Measurements from ENCODE around the gene MKI67. TPM values are rescaled to one million over a fixed set of nuclear protein-coding genes. Genes with fewer than 3 reads are reported as not detected.

MKI67 gene
- total RNA-seq, 5 donors from 2014 or later (not counting 1 experiment from before 2014, with no cell fraction given), result 0.70 to 8.6 (median 1.8) TPM

GRCh38 chr10:128116851-128117615 is 9.2 kb downstream of the MKI67 start:
- no peak overlapping the region for H3K27ac ChIP-seq (ENCODE audit: low read length)
- CTCF ChIA-PET, result interaction anchor here in 1 of 2 donors (0.6 kb wide), 1 partner anchor 96 kb away, joined by 6 read pairs; no protein-coding TSS in a partner anchor
- H3K27me3 Mint-ChIP-seq, result peaks cover 0 to 9% of the 10 kb centered on the region in 2 donors
- peaks cover 0 to 13% (median 0%) of the 10 kb centered on the region in 3 donors for H3K4me1 Mint-ChIP-seq
- H3K36me3 ChIP-seq (ENCODE audit: control insufficient read depth in 2 of 2, extremely low read depth in 1 of 2, insufficient read depth in 1 of 2, low read length in 1 of 2), result no peaks in the 10 kb centered on the region
- H3K27ac Mint-ChIP-seq, result no peak overlapping the region
- no peaks in the 10 kb centered on the region for H3K27me3 ChIP-seq (replicated peaks in 1 of 2; ENCODE audit: control insufficient read depth in 2 of 2, extremely low read depth in 1 of 2, insufficient read depth in 2 of 2, low read length in 1 of 2)
- H3K4me3 Mint-ChIP-seq, result no peak overlapping the region
- DNase-seq (no peak), ATAC-seq (replicated peaks in 1 of 4) (no peak)
- no peaks in the 10 kb centered on the region for H3K36me3 Mint-ChIP-seq
- no peaks in the 10 kb centered on the region for H3K9me3 ChIP-seq
- H3K4me1 ChIP-seq (ENCODE audit: control insufficient read depth in 1 of 2, extremely low read depth in 1 of 2, insufficient read depth in 2 of 2, low read length in 2 of 2), result no peaks in the 10 kb centered on the region
- no peaks in the 10 kb centered on the region for H3K9me3 Mint-ChIP-seq
- WGBS (ENCODE audit: insufficient coverage), result 100% methylated on average over 2 of the region's 13 CpGs
- no peak overlapping the region for H3K4me3 ChIP-seq (ENCODE audit: control insufficient read depth in 1 of 2, extremely low read depth in 1 of 2, low read length in 1 of 2)
- POLR2A ChIA-PET, result no interaction called here

- Histone ChIP-seq H3K36me3 (ENCODE audit: control insufficient read depth in 2 of 2, extremely low read depth in 1 of 2, insufficient read depth in 1 of 2, low read length in 1 of 2) (no peaks in the 10 kb centered on the region), H3K4me3 (ENCODE audit: control insufficient read depth in 1 of 2, extremely low read depth in 1 of 2, low read length in 1 of 2) (no peak overlapping the region), H3K27me3 (replicated peaks in 1 of 2; ENCODE audit: control insufficient read depth in 2 of 2, extremely low read depth in 1 of 2, insufficient read depth in 2 of 2, low read length in 1 of 2) (no peaks in the 10 kb centered on the region), H3K4me1 (ENCODE audit: control insufficient read depth in 1 of 2, extremely low read depth in 1 of 2, insufficient read depth in 2 of 2, low read length in 2 of 2) (no peaks in the 10 kb centered on the region), H3K9me3 (no peaks in the 10 kb centered on the region), H3K27ac (ENCODE audit: low read length) (no peak overlapping the region)
- Mint-ChIP-seq H3K27ac (no peak overlapping the region), H3K9me3 (no peaks in the 10 kb centered on the region), H3K4me3 (no peak overlapping the region), H3K27me3 (peaks cover 0 to 8% of the 10 kb centered on the region in 2 donors), H3K36me3 (no peaks in the 10 kb centered on the region), H3K4me1 (peaks cover 0 to 9% (median 0%) of the 10 kb centered on the region in 3 donors)
- DNase-seq (no peak), ATAC-seq (replicated peaks in 1 of 4) (no peak)
- ChIA-PET CTCF (no interaction called here), POLR2A (no interaction called here)
- WGBS (ENCODE audit: insufficient coverage), result 100% methylated on average over 1 of the region's 4 CpGs
Measured at GRCh38 chr10:128116187-128116586, 10.0 kb downstream of the MKI67 start.

- H3K9me3 Mint-ChIP-seq, result no peaks in the 10 kb centered on the region
- H3K4me1 Mint-ChIP-seq, result peaks cover 0 to 2% (median 0%) of the 10 kb centered on the region in 3 donors
- no peaks in the 10 kb centered on the region for H3K27me3 ChIP-seq (replicated peaks in 1 of 2; ENCODE audit: control insufficient read depth in 2 of 2, extremely low read depth in 1 of 2, insufficient read depth in 2 of 2, low read length in 1 of 2)
- ATAC-seq (replicated peaks in 1 of 4) (no peak), DNase-seq (no peak)
- no peaks in the 10 kb centered on the region for H3K36me3 ChIP-seq (ENCODE audit: control insufficient read depth in 2 of 2, extremely low read depth in 1 of 2, insufficient read depth in 1 of 2, low read length in 1 of 2)
- ChIA-PET CTCF (no interaction called here), POLR2A (no interaction called here)
- H3K4me1 ChIP-seq (ENCODE audit: control insufficient read depth in 1 of 2, extremely low read depth in 1 of 2, insufficient read depth in 2 of 2, low read length in 2 of 2), result no peaks in the 10 kb centered on the region
- H3K4me3 ChIP-seq (ENCODE audit: control insufficient read depth in 1 of 2, extremely low read depth in 1 of 2, low read length in 1 of 2), result no peak overlapping the region
- H3K27ac Mint-ChIP-seq, result no peak overlapping the region
- H3K36me3 Mint-ChIP-seq, result no peaks in the 10 kb centered on the region
- no peak overlapping the region for H3K4me3 Mint-ChIP-seq
- no peaks in the 10 kb centered on the region for H3K9me3 ChIP-seq
- 98% methylated on average over 7 of the region's 8 CpGs for WGBS (ENCODE audit: insufficient coverage)
- peaks cover 0 to 3% of the 10 kb centered on the region in 2 donors for H3K27me3 Mint-ChIP-seq
- no peak overlapping the region for H3K27ac ChIP-seq (ENCODE audit: low read length)
Measured at GRCh38 chr10:128115356-128115755, 10.9 kb downstream of the MKI67 start.

- H3K9me3 Mint-ChIP-seq, result no peaks in the 10 kb centered on the region
- H3K4me1 ChIP-seq (ENCODE audit: control insufficient read depth in 1 of 2, extremely low read depth in 1 of 2, insufficient read depth in 2 of 2, low read length in 2 of 2), result no peaks in the 10 kb centered on the region
- POLR2A ChIA-PET, result no interaction called here
- no peaks in the 10 kb centered on the region for H3K27me3 ChIP-seq (replicated peaks in 1 of 2; ENCODE audit: control insufficient read depth in 2 of 2, extremely low read depth in 1 of 2, insufficient read depth in 2 of 2, low read length in 1 of 2)
- no peaks in the 10 kb centered on the region for H3K36me3 Mint-ChIP-seq
- no peak overlapping the region for H3K27ac ChIP-seq (ENCODE audit: low read length)
- no peak overlapping the region for H3K4me3 Mint-ChIP-seq
- peaks cover 0 to 2% (median 0%) of the 10 kb centered on the region in 3 donors for H3K4me1 Mint-ChIP-seq
- CTCF ChIA-PET, result no interaction called here
- no peak overlapping the region for H3K27ac Mint-ChIP-seq
- no peaks in the 10 kb centered on the region for H3K9me3 ChIP-seq
- H3K27me3 Mint-ChIP-seq, result peaks cover 0 to 3% of the 10 kb centered on the region in 2 donors
- no peak for DNase-seq
- ATAC-seq (replicated peaks in 1 of 4), result no peak
- H3K4me3 ChIP-seq (ENCODE audit: control insufficient read depth in 1 of 2, extremely low read depth in 1 of 2, low read length in 1 of 2), result no peak overlapping the region
- H3K36me3 ChIP-seq (ENCODE audit: control insufficient read depth in 2 of 2, extremely low read depth in 1 of 2, insufficient read depth in 1 of 2, low read length in 1 of 2), result no peaks in the 10 kb centered on the region
- WGBS (ENCODE audit: insufficient coverage), result no CpG with 5 or more reads among the region's 2 CpGs
Measured at GRCh38 chr10:128114901-128115300, 11.3 kb downstream of the MKI67 start.

- H3K27ac Mint-ChIP-seq, result no peak overlapping the region
Measured at GRCh38 chr10:128113026-128113425, 13.2 kb downstream of the MKI67 start.

GRCh38 chr10:128111696-128112095 is 14.5 kb downstream of the MKI67 start:
- Histone ChIP-seq H3K4me3 (ENCODE audit: control insufficient read depth in 1 of 2, extremely low read depth in 1 of 2, low read length in 1 of 2) (no peak overlapping the region), H3K36me3 (ENCODE audit: control insufficient read depth in 2 of 2, extremely low read depth in 1 of 2, insufficient read depth in 1 of 2, low read length in 1 of 2) (no peaks in the 10 kb centered on the region), H3K4me1 (ENCODE audit: control insufficient read depth in 1 of 2, extremely low read depth in 1 of 2, insufficient read depth in 2 of 2, low read length in 2 of 2) (no peaks in the 10 kb centered on the region), H3K27ac (ENCODE audit: low read length) (no peak overlapping the region), H3K27me3 (replicated peaks in 1 of 2; ENCODE audit: control insufficient read depth in 2 of 2, extremely low read depth in 1 of 2, insufficient read depth in 2 of 2, low read length in 1 of 2) (no peaks in the 10 kb centered on the region), H3K9me3 (no peaks in the 10 kb centered on the region)
- DNase-seq, result no peak
- no peaks in the 10 kb centered on the region for H3K36me3 Mint-ChIP-seq
- no peaks in the 10 kb centered on the region for H3K9me3 Mint-ChIP-seq
- POLR2A ChIA-PET, result interaction anchor here in 1 of 2 donors (0.6 kb wide), 1 partner anchor 16 kb away, joined by 4 read pairs; no protein-coding TSS in a partner anchor
- H3K4me3 Mint-ChIP-seq, result no peak overlapping the region
- no peak overlapping the region for H3K27ac Mint-ChIP-seq
- CTCF ChIA-PET, result no interaction called here
- no peaks in the 10 kb centered on the region for H3K27me3 Mint-ChIP-seq
- peaks cover 0 to 2% (median 0%) of the 10 kb centered on the region in 3 donors for H3K4me1 Mint-ChIP-seq
- no peak for ATAC-seq (replicated peaks in 1 of 4)
- 70% methylated on average over 2 of the region's 6 CpGs for WGBS (ENCODE audit: insufficient coverage)

More at GRCh38 chr10:128113026-128113425, 13.2 kb downstream of the MKI67 start:
- Histone ChIP-seq H3K9me3 (no peaks in the 10 kb centered on the region), H3K4me1 (ENCODE audit: control insufficient read depth in 1 of 2, extremely low read depth in 1 of 2, insufficient read depth in 2 of 2, low read length in 2 of 2) (no peaks in the 10 kb centered on the region), H3K36me3 (ENCODE audit: control insufficient read depth in 2 of 2, extremely low read depth in 1 of 2, insufficient read depth in 1 of 2, low read length in 1 of 2) (no peaks in the 10 kb centered on the region), H3K27me3 (replicated peaks in 1 of 2; ENCODE audit: control insufficient read depth in 2 of 2, extremely low read depth in 1 of 2, insufficient read depth in 2 of 2, low read length in 1 of 2) (no peaks in the 10 kb centered on the region), H3K27ac (ENCODE audit: low read length) (no peak overlapping the region), H3K4me3 (ENCODE audit: control insufficient read depth in 1 of 2, extremely low read depth in 1 of 2, low read length in 1 of 2) (no peak overlapping the region)
- POLR2A ChIA-PET, result interaction anchor here in 1 of 2 donors (0.6 kb wide), 1 partner anchor 977 kb away, joined by 3 read pairs; no protein-coding TSS in a partner anchor
- Mint-ChIP-seq H3K4me1 (peaks cover 0 to 2% (median 0%) of the 10 kb centered on the region in 3 donors), H3K27me3 (no peaks in the 10 kb centered on the region), H3K4me3 (no peak overlapping the region), H3K36me3 (no peaks in the 10 kb centered on the region), H3K9me3 (no peaks in the 10 kb centered on the region)
- ATAC-seq (replicated peaks in 1 of 4), result no peak
- no peak for DNase-seq
- WGBS (ENCODE audit: insufficient coverage), result 98% methylated on average over 11 of the region's 13 CpGs
- CTCF ChIA-PET, result no interaction called here

All from T-cell (primary cell).